Stomach (tissue), 9 donors: Measurements from ENCODE around the gene OR10S1. TPM values are rescaled to one million over a fixed set of nuclear protein-coding genes. Genes with fewer than 3 reads are reported as not detected.

Experiments
- DNase-seq, 2 donors: peaks; one replicate each; pipeline versions ENCODE4 v3.0.0 to v3.0.0-alpha.2; 2013 to 2019
- H3K27ac ChIP-seq, 5 donors: fragments of 200-600 bp in 4 of 5; sonication (generic) in 4 of 5; one replicate each; pipeline ENCODE4 v1.5.1; 2013 to 2019; ENCODE audit warnings: mild to moderate bottlenecking in 1 of 5, moderate library complexity in 1 of 5
- H3K27me3 ChIP-seq, 3 donors: fragments of 200-600 bp; sonication (generic); one replicate each; pipeline ENCODE4 v1.5.1; 2017 to 2019; ENCODE audit warnings: mixed run types in 1 of 3
- H3K36me3 ChIP-seq, 4 donors: fragments of 200-600 bp; sonication (generic); 1 replicate in 3 of 4; 2 replicates in 1 of 4; pipeline ENCODE4 v1.5.1; 2016 to 2019
- H3K4me1 ChIP-seq, 4 donors: fragments of 200-600 bp; sonication (generic); one replicate each; pipeline ENCODE4 v1.5.1; 2016 to 2019
- H3K4me3 ChIP-seq, 4 donors: fragments of 200-600 bp; sonication (generic) in 3 of 4; one replicate each; pipeline ENCODE4 v1.5.1; 2016 to 2019; ENCODE audit warnings: mild to moderate bottlenecking in 1 of 4
- H3K9me3 ChIP-seq, 4 donors: fragments of 200-600 bp; sonication (generic); one replicate each; pipeline ENCODE4 v1.5.1; 2016 to 2019
- CTCF ChIP-seq, 7 experiments: fragments of 450-650 bp in 4 of 7; fragments of 200-600 bp in 3 of 7; sonication (generic) in 3 of 7; IDR thresholded peaks; one replicate each; pipeline ENCODE4 v1.5.1; 2016 to 2019; ENCODE audit warnings: antibody characterized with exemption in 7 of 7, control low read depth in 2 of 7, mild to moderate bottlenecking in 1 of 7
- EP300 ChIP-seq: sonication (generic); formaldehyde crosslinking; IDR thresholded peaks from one replicate; pipeline ENCODE4 v1.6.1; 2017; ENCODE audit warnings: antibody characterized with exemption
- POLR2A ChIP-seq, 4 donors: fragments of 450-650 bp; IDR thresholded peaks; one replicate each; pipeline ENCODE4 v1.6.1; 2016; ENCODE audit warnings: antibody characterized with exemption in 4 of 4, control low read depth in 2 of 4, mild to moderate bottlenecking in 1 of 4, moderate library complexity in 1 of 4
- POLR2AphosphoS5 ChIP-seq, 3 donors: sonication (generic); formaldehyde crosslinking; IDR thresholded peaks; one replicate each; pipeline ENCODE4 v1.6.1; 2016; ENCODE audit warnings: antibody characterized with exemption in 3 of 3
- WGBS, 5 donors: extraction: QIAGEN DNeasy Blood & Tissue Kit in 3 of 5; methylation state at CpG; one replicate each; pipeline versions ENCODE4 v1.1.5 to v1.1.7; 2013 to 2018; 5-methylcytosine and 5-hydroxymethylcytosine counted together
- intact Hi-C: fragments of 100-400 bp; cut with DNase I; formaldehyde crosslinking; loops from one replicate; pipeline ENCODE4 v1.15.1; 2023; ENCODE audit warnings: low total_unique reads
- polyA plus RNA-seq, 3 donors: library from polyadenylated mRNA; stranded (reverse); fragments of 200-250 nt; gene quantifications; one replicate each; pipeline ENCODE4 v1.2.3, GENCODE V29; 2013
- total RNA-seq, 5 donors: library from RNA; depleted of rRNA; stranded (reverse); fragments of >200 nt; gene quantifications; one replicate each; pipeline versions ENCODE4 v1.1.0 to v1.2.3, GENCODE V29; 2014 to 2016
- donor health status: healthy with polysubstance abuse.
- donor health status: Bipolar disorder and iron deficiency.
- donor health status: healthy.

The OR10S1 gene
- total and polyA plus RNA-seq, 8 donors = not detected

- no peaks in the 10 kb centered on the region for H3K36me3 ChIP-seq
- TF ChIP-seq POLR2A (IDR thresholded peaks at IDR 0.05) (no peak), EP300 (no peak), CTCF (IDR thresholded peaks at IDR 0.05) (no peak), POLR2AphosphoS5 (IDR thresholded peaks at IDR 0.05) (no peak)
- H3K27ac ChIP-seq = no peak overlapping the region
- no peak for DNase-seq
- H3K9me3 ChIP-seq = peaks cover 0 to 5% (median under 1%) of the 10 kb centered on the region in 4 donors
- no peaks in the 10 kb centered on the region for H3K4me1 ChIP-seq
- intact Hi-C loops = no loop called here
- H3K27me3 ChIP-seq = no peaks in the 10 kb centered on the region
- 80 to 93% (median 87%) methylated on average over 5 of the region's 5 CpGs for WGBS, 5 donors
- H3K4me3 ChIP-seq = no peak overlapping the region
Measured at GRCh38 chr11:123979311-123979710, 1.7 kb upstream of the OR10S1 start.

- 77 to 91% (median 89%) methylated on average over 17 to 18 of the region's 18 CpGs for WGBS, 5 donors
- intact Hi-C loops = no loop called here
Measured at GRCh38 chr11:123976770-123977560, 616 bp downstream of the OR10S1 start.

GRCh38 chr11:123973816-123974215 is 3.8 kb downstream of the OR10S1 start:
- intact Hi-C loops = no loop called here
- TF ChIP-seq EP300 = no peak
- no peak for TF ChIP-seq POLR2AphosphoS5 (IDR thresholded peaks at IDR 0.05)
- no peak for TF ChIP-seq CTCF (IDR thresholded peaks at IDR 0.05)
- no peak for TF ChIP-seq POLR2A (IDR thresholded peaks at IDR 0.05)
- Histone ChIP-seq H3K27ac (no peak overlapping the region), H3K4me3 (no peak overlapping the region), H3K36me3 (no peaks in the 10 kb centered on the region), H3K9me3 (peaks cover 0 to 3% (median 1%) of the 10 kb centered on the region in 4 donors), H3K27me3 (no peaks in the 10 kb centered on the region), H3K4me1 (no peaks in the 10 kb centered on the region)
- 55 to 80% (median 67%) methylated on average over 1 of the region's 1 CpG for WGBS, 5 donors
- DNase-seq = no peak

More at GRCh38 chr11:123976770-123977560, 616 bp downstream of the OR10S1 start:
- TF ChIP-seq EP300 (no peak), POLR2AphosphoS5 (IDR thresholded peaks at IDR 0.05) (no peak), CTCF (IDR thresholded peaks at IDR 0.05) (no peak), POLR2A (IDR thresholded peaks at IDR 0.05) (no peak)
- Histone ChIP-seq H3K27me3 (no peaks in the 10 kb centered on the region), H3K4me3 (no peak overlapping the region), H3K9me3 (peaks cover 0 to 5% (median 0%) of the 10 kb centered on the region in 4 donors), H3K27ac (no peak overlapping the region), H3K36me3 (no peaks in the 10 kb centered on the region), H3K4me1 (no peaks in the 10 kb centered on the region)
- DNase-seq = no peak

- no peaks in the 10 kb centered on the region for H3K4me1 ChIP-seq
- intact Hi-C loops = no loop called here
- DNase-seq = no peak
- H3K36me3 ChIP-seq = no peaks in the 10 kb centered on the region
- no peak overlapping the region for H3K27ac ChIP-seq
- H3K27me3 ChIP-seq = no peaks in the 10 kb centered on the region
- H3K4me3 ChIP-seq = no peak overlapping the region
- peaks cover 0 to 14% (median 2%) of the 10 kb centered on the region in 4 donors for H3K9me3 ChIP-seq
- TF ChIP-seq POLR2A (IDR thresholded peaks at IDR 0.05) (no peak), CTCF (IDR thresholded peaks at IDR 0.05) (no peak), EP300 (no peak), POLR2AphosphoS5 (IDR thresholded peaks at IDR 0.05) (no peak)
Measured at GRCh38 chr11:123956752-123957151, 20.8 kb downstream of the OR10S1 start.
